OCI-M1 (cell line): ENCODE measurements around the gene CCNY.
A peak's percentile ranks its signal among the peaks of the same experiment; 100 is the strongest.

Source experiments
- DNase-seq: peaks from one replicate; lab custom pipeline; 2025; lab: John Stamatoyannopoulos, UW

Gene CCNY

GRCh38 chr10:35558276-35558675, 222.0 kb downstream of the CCNY start:
- no peak for DNase-seq

- DNase-seq: no peak
Measured at GRCh38 chr10:35559416-35559815, 223.1 kb downstream of the CCNY start.

DNA sequence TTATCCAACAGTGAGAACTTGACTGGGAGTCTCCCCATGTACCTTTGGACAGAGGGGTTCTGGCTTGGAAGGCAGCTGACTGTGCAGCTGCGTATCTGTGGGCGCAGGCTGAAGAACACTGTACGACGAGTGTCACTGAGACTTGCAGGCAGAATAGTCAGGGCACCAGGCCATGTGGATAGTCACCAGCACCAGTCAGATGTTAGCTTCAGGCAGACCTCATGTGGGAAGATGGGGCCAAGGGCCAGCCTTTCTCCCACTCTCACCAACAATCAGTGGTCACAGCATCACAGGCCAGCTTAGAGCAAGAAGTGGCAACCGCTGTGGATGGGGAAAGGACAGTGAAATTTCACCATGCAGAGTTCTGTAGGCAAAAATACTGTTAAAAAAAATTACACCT, 225.4 kb downstream of the CCNY start:
- no peak for DNase-seq

GRCh38 chr10:35562427-35562826, 226.1 kb downstream of the CCNY start:
- DNase-seq: no peak

DNA sequence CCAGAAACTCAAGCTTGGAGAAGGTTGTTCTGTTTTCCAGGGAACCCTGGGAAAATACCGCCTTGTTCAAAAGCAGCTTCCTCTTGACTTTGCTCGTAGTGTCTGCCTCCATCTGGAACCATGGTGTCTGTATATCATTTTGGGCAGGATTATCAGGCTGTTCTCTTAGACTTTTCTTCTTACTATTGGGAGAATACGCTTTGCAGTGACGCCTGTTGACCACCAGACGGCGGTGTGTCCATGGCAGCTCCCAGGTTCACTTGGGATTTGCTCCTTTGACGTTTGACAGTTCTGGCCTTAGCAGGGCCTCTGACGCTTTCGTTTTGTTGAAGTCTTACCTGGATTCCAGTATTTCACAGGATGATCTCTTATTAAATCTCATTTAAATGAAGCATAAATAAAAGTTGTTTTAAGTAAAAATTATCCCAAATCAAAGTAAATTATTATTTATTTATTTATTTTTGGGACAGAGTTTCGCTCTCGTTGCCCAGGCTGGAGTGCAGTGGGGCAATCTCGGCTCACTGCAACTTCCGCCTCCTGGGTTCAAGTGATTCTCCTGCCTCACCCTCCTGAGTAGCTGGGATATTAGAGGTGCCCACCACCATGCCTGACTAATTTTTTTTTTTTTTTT, 227.1 kb downstream of the CCNY start:
- peak; percentile 89 for DNase-seq

GRCh38 chr10:35564341-35564968, 228.1 kb downstream of the CCNY start:
- DNase-seq: no peak

GRCh38 chr10:35565602-35566081, 229.3 kb downstream of the CCNY start:
- DNase-seq: no peak

DNA sequence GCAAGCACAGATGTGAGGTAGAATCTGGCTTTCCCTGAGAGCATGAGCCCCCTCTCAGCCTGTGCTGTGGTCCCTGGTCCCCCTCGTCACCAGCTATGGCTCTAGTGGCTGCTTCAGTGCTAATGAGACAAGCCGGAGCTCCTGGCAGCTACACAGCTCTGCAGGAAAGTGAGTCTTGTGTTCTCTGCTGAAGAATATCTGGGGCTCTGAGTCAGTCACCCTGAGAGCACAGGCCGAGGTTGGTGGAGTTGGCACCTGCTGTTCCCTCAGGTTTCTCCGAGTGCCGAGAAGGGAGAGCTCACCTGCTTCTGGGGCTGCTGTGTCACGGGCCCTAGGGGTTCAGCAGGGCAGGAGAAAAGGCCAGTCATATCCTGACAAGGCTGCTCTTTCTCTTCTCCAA, 231.6 kb downstream of the CCNY start:
- DNase-seq: no peak

DNA sequence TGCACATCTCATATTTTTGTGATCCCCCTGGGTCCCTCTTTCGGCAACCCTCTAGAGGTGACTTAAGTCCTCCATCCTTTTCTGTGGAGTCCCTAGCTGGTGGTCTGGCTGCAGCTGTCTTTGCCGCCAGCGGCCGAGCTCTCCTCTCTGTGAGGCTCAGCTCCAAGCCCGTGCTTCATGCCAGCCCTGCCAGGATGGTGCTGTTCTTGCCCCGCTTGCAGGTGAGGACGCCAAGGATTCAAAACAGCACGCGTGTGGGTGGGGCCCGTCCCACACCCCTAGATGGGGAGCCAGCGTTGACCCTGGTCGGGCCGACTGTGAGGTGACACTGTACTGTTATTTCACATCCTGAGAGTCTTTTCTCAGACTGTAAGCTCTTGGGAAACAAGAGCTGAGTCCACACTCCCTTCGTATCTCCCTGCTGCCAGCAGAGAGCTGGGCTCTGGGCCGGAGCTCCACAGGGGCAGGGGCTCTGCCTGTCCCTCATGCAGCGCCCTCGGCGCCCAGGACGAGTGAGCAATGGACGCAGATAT, 232.2 kb downstream of the CCNY start:
- DNase-seq: no peak

DNA sequence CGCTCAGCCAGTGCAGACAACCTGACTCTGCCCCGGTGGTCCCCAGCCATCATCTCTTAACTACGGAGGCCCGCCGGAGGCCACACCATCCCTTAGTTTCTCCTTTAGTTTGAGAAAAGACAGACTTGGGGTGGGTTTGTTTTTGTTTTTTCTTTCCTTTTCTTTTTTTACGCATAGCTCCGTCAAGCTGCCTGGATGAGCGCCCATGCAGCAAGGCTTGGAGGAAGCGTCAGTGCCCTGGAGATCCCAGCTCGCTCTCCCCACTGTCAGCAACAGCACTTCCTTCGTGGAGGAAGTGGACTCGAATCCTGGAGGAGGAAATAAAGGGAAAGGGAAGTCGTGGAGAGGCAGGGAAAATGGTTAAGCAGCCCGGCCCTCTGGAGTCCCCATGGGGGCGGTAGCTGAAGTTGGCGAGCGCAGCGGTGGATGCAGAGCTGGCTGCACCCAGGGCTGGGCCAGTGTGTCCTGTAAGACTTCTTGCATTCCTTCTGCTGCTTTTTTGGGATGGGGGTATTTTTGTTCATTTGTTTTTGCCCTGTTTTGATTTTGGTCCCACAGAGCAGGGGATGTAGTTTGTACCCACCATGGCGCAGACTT, 232.9 kb downstream of the CCNY start:
- no peak for DNase-seq

- DNase-seq: no peak
Measured at GRCh38 chr10:35569836-35570235, 233.5 kb downstream of the CCNY start.

- DNase-seq: no peak
Measured at GRCh38 chr10:35570397-35570796, 234.1 kb downstream of the CCNY start.

DNA sequence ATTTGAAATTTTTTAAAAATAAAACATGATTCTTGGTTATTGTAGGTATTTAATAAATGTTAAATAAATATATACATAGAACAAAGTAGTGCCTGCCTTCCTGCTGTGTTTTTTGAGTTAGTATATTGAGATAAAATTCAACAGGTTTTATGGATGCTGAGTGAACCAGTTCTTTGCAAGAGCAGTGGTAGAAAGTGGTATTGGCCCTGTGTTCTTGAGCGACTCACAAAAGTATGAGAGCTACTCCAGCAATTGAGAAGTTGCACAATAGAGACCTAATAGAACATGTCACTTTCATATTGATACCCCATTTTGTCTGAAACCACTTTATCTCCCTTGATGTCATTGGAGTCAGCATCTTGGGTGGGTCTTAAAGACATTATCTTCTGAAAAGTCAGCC, 236.3 kb downstream of the CCNY start:
- no peak for DNase-seq

DNA sequence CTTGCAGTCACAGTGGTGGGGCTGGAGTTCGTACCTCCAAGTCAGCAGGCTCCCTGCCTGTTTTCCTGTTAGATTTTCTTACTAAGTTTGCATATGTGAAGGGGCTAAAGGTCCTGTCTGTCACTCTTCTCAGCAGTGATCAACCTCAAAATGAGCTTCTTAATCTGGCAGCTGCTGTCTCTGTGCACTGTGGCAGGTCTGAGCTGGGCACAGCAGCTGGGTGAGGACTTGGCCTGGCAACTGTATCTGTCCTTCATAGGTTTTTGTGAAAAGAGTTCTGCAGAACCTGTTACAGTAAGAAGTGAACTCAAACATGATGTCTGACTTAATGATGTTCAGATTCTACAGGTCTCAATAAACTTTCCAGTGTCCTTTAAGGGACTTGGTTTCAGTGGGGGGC, 237.5 kb downstream of the CCNY start:
- DNase-seq: no peak

DNA sequence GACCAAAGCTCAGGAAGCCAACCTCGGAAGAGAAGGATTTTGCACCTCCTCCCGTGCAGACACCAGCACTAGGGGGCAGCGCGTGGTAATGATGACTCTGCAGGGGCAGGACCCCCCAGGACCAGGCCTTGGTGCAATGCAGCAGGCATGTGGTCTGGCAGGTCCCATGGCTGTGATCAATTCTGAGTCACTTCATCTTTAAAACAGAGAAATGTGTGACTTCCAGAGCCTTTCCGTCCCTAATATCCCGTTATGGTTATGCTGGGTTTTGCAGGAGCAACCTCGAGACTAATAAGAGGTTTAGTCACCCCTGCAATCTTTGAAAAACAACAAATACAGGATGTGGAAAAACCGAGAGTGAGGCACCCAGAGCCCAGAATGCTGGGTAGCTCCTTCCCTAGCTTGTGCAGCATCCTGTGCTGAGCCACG, 238.6 kb downstream of the CCNY start:
- DNase-seq: no peak

DNA sequence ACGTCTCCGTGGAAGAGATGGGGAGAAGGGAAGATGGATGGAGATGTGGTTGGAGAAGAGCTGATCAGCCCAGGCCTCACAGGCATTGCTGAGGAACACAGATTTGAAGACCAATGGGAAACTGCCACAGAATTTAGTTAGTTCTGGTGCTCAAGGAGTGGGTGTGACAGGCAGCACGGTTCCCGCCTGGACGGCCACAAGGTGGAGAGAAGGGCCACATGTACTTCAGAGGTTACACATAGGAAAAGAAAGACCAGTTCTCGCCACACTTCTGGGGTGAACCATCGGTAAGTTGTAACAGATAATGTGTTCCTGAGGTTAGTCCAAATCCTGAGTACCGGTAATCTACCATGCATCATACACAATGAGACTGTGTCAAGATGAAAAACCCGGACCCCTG, 239.3 kb downstream of the CCNY start:
- DNase-seq: no peak

DNA sequence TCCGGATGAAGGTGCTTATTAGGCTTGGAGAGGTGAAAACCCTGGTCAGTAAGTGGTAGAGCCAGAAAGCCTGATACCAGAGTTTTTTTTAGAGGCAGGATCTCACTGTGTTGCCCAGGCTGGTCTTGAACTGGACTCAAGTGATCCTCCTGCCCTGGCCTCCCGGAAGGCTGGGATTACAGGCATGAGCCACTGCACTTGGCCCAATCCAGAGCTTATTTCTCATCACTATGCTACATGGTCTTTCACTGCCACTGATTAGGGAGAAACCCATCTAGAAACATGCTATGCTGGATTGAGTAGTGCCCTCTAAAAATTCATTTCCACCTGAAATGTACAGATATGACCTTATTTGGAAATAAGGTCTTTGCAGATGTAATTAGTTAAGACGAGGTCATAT, 240.4 kb downstream of the CCNY start:
- DNase-seq: no peak

- DNase-seq: no peak
Measured at GRCh38 chr10:35577926-35578617, 241.8 kb downstream of the CCNY start.

DNA sequence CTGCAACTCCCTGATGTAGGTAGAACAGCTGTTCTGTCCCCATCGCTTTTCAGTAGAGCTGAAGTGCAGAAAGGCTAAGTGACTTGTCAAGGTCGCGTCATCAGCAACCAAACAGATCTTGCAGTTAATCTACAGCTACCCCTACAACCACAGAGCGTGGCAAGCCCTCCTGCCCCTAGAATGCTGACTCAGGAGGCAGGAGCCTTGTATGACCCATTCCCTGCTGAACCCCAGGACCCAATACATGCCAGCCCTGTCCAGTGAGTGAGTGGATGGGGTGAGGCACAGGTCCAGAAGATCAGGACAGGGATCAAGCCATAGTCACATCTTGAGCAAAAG, 242.3 kb downstream of the CCNY start:
- no peak for DNase-seq

DNA sequence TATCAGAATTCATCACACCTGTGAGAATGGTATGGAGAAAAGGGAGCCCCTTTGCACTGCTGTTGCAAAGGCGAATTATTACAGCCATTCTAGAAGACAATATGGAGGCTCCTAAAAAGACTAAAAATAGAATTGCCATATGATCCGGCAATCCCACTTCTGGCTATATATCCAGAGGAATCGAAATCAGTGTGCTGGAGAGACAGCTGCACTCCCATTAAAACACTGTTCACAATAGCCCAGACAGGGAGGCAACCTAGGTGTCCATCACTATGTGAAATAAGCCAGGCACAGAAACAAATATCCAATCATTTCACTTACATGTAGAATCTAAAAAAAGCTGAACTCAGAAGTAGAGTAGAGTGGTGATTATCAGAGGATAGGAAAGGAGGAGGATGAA, 242.8 kb downstream of the CCNY start:
- DNase-seq: no peak

DNA sequence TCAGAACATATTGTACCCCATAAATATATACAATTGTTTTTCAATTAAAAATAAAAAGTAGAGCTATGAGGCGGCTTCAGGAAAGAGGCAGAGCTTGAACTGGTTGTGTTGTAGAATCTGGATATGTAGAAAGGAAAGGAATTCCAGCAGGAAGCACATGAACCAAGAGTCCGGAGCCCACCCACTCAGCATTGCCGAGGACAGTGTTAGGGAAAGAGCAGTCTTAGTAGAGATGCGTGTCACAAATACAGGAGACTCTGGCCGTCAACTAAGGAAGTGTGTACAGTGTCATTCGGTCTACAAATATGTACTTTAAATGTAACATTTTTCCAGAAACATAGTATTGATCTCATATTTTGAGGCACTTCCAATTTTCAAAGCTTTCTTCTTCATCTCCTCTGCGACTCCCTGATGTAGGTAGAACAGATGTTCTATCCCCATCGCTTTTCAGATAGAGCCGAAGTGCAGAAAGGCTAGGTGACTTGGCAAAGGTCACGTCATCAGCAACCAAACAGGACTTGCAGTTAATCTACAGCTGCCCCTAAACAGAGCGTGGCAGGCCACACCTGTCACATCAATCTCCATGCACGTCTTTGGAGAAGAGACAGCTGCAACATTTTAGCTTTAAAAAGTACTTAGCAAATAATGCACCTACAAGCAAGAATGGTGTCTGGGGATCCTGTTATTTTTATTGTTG, 243.6 kb downstream of the CCNY start:
- DNase-seq: no peak

DNA sequence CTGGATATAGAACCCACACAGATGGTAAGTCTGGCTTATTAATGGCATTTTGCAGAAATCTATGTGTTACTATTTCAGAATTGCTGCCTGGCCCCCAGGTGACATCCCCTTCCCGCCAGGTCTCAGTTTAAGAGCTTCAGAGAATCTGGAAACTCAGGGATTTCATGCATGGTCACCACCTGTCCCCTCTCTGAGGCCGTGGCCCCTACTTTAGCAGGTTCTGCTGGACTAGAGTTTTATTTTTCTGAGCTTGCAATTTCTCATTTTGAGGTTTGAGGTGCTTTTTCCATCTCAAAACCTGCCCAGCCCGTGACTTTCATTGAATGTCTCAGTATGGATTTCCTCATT, 244.1 kb downstream of the CCNY start:
- no peak for DNase-seq
